ENCODE data around the gene TSPAN19. TPM values are rescaled to one million over a fixed set of nuclear protein-coding genes. Genes with fewer than 3 reads are reported as not detected.

Gene TSPAN19
- total and polyA plus RNA-seq, 12 donors: 0.06 to 1.0 (median 0.47) TPM; not detected in 5

GRCh38 chr12:84976133-84976532 is 59.9 kb downstream of the TSPAN19 start:
- WGBS, 2 donors: 87 to 96% methylated on average over 3 of the region's 3 CpGs

GRCh38 chr12:84974155-84974815 is 61.8 kb downstream of the TSPAN19 start:
- intact Hi-C loops (cut with DNase I): no loop called here
- no peaks in the 10 kb centered on the region for H3K9me3 ChIP-seq
- DNase-seq (no peak), ATAC-seq (no peak)
- no peaks in the 10 kb centered on the region for H3K4me1 ChIP-seq
- WGBS, 2 donors: 78 to 91% methylated on average over 2 of the region's 2 CpGs
- H3K4me3 ChIP-seq: no peak overlapping the region
- no peaks in the 10 kb centered on the region for H3K36me3 ChIP-seq
- TF ChIP-seq CTCF (IDR thresholded peaks at IDR 0.05): no peak
- H3K27me3 ChIP-seq: no peaks in the 10 kb centered on the region
- no peak overlapping the region for H3K27ac ChIP-seq

More at GRCh38 chr12:84976133-84976532, 59.9 kb downstream of the TSPAN19 start:
- Histone ChIP-seq H3K36me3 (no peaks in the 10 kb centered on the region), H3K4me1 (no peaks in the 10 kb centered on the region), H3K27ac (no peak overlapping the region), H3K4me3 (no peak overlapping the region), H3K27me3 (no peaks in the 10 kb centered on the region), H3K9me3 (no peaks in the 10 kb centered on the region)
- no peak for TF ChIP-seq CTCF (IDR thresholded peaks at IDR 0.05)
- no peak for DNase-seq
- intact Hi-C loops (cut with DNase I): no loop called here
- no peak for ATAC-seq

GRCh38 chr12:84973026-84973425 is 63.1 kb downstream of the TSPAN19 start:
- no peak for DNase-seq
- Histone ChIP-seq H3K27ac (no peak overlapping the region), H3K4me3 (no peak overlapping the region), H3K4me1 (no peaks in the 10 kb centered on the region), H3K36me3 (no peaks in the 10 kb centered on the region), H3K9me3 (no peaks in the 10 kb centered on the region), H3K27me3 (no peaks in the 10 kb centered on the region)
- no peak for ATAC-seq
- TF ChIP-seq CTCF (IDR thresholded peaks at IDR 0.05): no peak
- intact Hi-C loops (cut with DNase I): no loop called here

GRCh38 chr12:84969226-84969625 is 66.9 kb downstream of the TSPAN19 start:
- TF ChIP-seq CTCF (IDR thresholded peaks at IDR 0.05): no peak
- no peak overlapping the region for H3K27ac ChIP-seq
- no peak overlapping the region for H3K4me3 ChIP-seq
- 71 to 81% methylated on average over 3 of the region's 3 CpGs for WGBS, 2 donors
- ATAC-seq: no peak
- no peaks in the 10 kb centered on the region for H3K9me3 ChIP-seq
- DNase-seq: no peak
- H3K27me3 ChIP-seq: no peaks in the 10 kb centered on the region
- H3K4me1 ChIP-seq: no peaks in the 10 kb centered on the region
- intact Hi-C loops (cut with DNase I): no loop called here
- no peaks in the 10 kb centered on the region for H3K36me3 ChIP-seq

Other genes with a start within 250 kb of the TSPAN19 start
- not detected for gene SLC6A15, start 123.5 kb downstream of the TSPAN19 start, total RNA-seq
- gene SLC6A15, start 123.5 kb downstream of the TSPAN19 start, polyA plus RNA-seq: not detected
- under 1 TPM in 9 of 10 donors, not detected in 1; 0.04 to 0.79 (median 0.14) TPM for gene LRRIQ1, start 74 bp upstream of the TSPAN19 start, total RNA-seq
- gene LRRIQ1, start 74 bp upstream of the TSPAN19 start, polyA plus RNA-seq: under 1 TPM; 0.15 to 0.16 TPM
- not detected for gene ALX1, start 243.9 kb upstream of the TSPAN19 start, total RNA-seq
- gene ALX1, start 243.9 kb upstream of the TSPAN19 start, polyA plus RNA-seq: under 1 TPM in 1 of 2 donors, not detected in 1; 0.03 TPM